ENCODE measurements around the gene LRRC71.

Gene LRRC71

DNA sequence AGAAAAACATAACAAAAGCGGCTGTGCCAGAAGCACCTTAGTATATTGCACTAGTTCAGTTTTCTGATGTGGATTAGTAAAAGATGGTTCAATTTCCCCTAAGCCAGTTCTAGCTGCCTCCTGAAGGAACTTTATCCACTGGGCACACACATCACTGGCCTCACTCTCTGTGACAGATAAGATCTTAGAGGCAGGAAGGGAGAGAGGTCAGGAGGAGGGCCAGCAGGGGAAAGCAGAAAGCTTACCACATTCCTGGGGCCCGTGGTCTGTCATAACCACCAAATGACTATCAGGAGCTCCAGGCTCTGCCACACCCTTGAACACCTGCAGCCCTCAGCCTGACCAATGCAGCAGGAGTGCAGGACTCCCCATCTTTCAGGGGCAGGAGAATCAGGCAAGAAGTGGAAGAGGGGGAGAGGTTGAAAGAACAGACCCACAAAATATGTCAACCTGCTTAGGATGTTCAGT lies 37.8 kb downstream of the LRRC71 start:
- TF ChIP-seq, protein P1, sequence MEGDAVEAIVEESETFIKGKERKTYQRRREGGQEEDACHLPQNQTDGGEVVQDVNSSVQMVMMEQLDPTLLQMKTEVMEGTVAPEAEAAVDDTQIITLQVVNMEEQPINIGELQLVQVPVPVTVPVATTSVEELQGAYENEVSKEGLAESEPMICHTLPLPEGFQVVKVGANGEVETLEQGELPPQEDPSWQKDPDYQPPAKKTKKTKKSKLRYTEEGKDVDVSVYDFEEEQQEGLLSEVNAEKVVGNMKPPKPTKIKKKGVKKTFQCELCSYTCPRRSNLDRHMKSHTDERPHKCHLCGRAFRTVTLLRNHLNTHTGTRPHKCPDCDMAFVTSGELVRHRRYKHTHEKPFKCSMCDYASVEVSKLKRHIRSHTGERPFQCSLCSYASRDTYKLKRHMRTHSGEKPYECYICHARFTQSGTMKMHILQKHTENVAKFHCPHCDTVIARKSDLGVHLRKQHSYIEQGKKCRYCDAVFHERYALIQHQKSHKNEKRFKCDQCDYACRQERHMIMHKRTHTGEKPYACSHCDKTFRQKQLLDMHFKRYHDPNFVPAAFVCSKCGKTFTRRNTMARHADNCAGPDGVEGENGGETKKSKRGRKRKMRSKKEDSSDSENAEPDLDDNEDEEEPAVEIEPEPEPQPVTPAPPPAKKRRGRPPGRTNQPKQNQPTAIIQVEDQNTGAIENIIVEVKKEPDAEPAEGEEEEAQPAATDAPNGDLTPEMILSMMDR (IDR thresholded peaks at IDR 0.05; ENCODE audit: insufficient read depth, missing control alignments), result no peak
- no peak for FAIRE-seq
- DNase-seq (ENCODE audit: insufficient read length, low spot score), result no peak

GRCh38 chr1:156959414-156959813 lies 39.0 kb downstream of the LRRC71 start:
- no peak for DNase-seq (ENCODE audit: insufficient read length, low spot score)
- FAIRE-seq, result no peak
- TF ChIP-seq, protein P1 (IDR thresholded peaks at IDR 0.05; ENCODE audit: insufficient read depth, missing control alignments), result no peak

- TF ChIP-seq, protein P1 (IDR thresholded peaks at IDR 0.05; ENCODE audit: insufficient read depth, missing control alignments), result no peak
- FAIRE-seq (no peak), DNase-seq (ENCODE audit: insufficient read length, low spot score) (no peak)
Measured at GRCh38 chr1:156959925-156960324, 39.5 kb downstream of the LRRC71 start.

DNA sequence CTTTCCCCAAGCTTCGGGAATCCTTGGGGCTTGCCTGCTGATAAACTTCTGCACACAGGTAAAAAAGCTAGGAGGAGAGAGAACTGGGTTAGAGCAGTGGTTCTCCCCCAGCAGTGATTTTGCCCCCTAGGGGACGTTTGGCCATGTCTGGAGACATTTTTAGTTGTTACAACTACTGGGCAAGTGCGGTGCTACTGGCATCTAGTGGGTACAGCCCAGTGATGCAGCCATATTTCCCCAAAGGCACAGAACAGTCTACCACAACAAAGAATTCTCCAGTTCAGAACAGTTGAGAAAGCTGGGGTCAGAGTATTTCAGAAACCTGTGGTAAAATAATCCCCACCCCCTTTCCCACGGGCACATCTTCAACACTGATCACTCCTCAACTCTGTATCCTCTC lies 41.3 kb downstream of the LRRC71 start:
- TF ChIP-seq, protein P1 (IDR thresholded peaks at IDR 0.05; ENCODE audit: insufficient read depth, missing control alignments), result peak; percentile 48
- DNase-seq (ENCODE audit: insufficient read length, low spot score), result no peak
- FAIRE-seq, result no peak

DNA sequence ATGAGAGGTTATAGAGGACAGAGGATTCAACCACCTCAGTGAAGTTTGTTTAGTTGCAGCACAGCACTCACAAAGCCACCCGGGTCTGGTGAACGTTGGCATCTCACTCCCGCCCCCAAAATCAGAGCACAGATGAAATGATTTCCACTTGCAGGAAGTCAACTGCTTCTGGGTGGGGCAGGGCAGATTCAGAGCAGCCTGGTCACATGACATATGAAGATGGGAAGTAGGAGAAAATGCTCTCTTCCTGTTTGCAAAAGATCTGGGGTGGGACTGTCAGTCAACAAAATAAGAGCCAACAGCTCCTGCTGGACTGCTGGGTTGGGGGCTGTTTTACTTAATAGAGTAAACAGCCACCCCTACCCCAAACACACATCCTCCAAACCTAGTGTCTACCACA lies 43.2 kb downstream of the LRRC71 start:
- no peak for DNase-seq (ENCODE audit: insufficient read length, low spot score)
- FAIRE-seq, result no peak
- TF ChIP-seq, protein P1 (IDR thresholded peaks at IDR 0.05; ENCODE audit: insufficient read depth, missing control alignments), result no peak

DNA sequence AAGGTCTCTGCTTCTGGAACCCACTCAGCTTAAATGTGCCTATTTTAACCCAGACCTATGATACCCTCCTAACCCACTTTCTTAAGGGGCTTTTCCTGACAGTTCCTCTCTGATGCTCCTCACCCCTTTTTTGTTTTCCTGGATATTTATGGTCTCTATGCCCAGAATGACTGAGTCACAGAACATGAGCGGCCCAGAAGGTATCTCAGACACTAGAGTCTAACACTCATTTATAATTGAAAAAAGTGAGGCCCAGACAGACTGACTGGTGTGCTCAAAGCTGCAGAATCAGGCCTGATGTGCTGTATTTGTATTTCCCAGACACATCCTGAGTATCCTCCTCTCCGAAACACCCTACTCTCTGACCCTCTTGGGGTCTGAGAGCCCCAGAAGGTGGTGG lies 44.0 kb downstream of the LRRC71 start:
- FAIRE-seq, result no peak
- TF ChIP-seq, protein P1 (IDR thresholded peaks at IDR 0.05; ENCODE audit: insufficient read depth, missing control alignments), result no peak
- no peak for DNase-seq (ENCODE audit: insufficient read length, low spot score)

DNA sequence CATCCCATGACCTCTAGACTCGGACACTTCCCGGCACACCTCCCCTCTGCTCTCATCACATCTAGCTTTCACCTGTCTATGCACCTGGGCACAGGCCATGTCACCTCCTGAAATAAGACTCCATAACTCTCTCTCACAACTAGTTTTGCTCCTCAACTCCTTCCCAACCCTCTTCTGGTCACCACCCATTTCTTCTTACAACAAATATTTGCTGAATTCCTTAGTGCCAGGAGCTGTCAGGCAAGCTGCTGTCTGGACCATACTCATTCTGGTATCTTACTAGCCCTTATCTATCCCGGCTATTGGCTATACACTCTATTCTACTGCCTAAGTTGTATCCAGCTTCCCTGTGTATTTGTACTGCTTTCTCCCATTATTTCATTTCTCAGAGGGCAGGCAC lies 49.1 kb downstream of the LRRC71 start:
- FAIRE-seq (no peak), DNase-seq (ENCODE audit: insufficient read length, low spot score) (no peak)
- TF ChIP-seq, protein P1 (IDR thresholded peaks at IDR 0.05; ENCODE audit: insufficient read depth, missing control alignments), result no peak
